Stimulated activated CD4-positive, alpha-beta T cell treated with anti-CD3 and anti-CD28 coated beads, Interleukin-2, amount 100 ng/mL, for 48 hours (primary cell): ENCODE data around the gene NUDT19.
"Not testable (repeated sequence)": the region's sequence is repeated elsewhere in the genome, so short reads cannot be mapped to it uniquely, and the experiment has no call there.

Experiments
- DNase-seq, 2 donors: peaks; one replicate each; pipeline ENCODE4 v3.0.0-alpha.2; 2020

The NUDT19 gene

GRCh38 chr19:32716203-32716602, 24.6 kb downstream of the NUDT19 start:
- DNase-seq = not testable (repeated sequence)

DNA sequence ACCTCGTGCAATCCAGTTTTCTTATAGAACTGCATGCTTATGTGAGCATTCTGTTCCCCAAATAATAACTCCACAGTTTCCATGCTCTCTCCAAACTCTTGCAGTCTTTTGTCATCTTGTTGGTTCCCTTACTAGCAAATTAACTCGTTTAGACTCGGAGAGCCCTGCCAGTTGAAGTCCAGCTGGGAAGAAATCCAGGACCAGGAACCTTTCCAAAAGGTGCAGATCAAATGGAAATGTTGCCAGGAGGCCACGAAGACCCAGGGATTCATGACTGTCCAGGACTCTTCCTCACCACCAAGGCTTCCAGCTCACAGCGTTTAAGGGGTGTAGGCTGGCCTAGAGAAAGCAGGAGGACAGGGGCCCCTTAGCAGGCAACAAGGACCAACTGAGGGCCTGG, 25.9 kb downstream of the NUDT19 start:
- DNase-seq = no peak

DNA sequence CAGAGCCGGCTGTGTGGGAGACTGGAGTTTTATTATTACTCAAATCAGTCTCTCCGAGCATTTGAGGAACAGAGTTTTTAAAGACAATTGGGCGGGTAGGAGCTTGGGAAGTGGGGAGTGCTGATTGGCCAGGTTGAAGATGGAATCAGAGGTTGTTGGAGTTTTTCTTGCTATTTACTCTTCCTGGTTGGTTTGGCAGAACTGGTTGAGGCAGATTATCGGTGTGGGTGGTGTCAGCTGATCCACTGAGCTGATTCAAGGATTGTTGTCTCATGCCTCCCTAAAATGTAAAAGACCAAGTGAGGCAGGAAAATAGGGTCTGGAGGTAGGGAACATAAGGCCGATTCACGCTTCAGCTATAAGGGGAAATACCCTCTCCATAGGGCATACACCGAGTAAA, 26.7 kb downstream of the NUDT19 start:
- DNase-seq = no peak

GRCh38 chr19:32719611-32720059, 28.0 kb downstream of the NUDT19 start, which contains the start of gene TDRD12:
Gene TDRD12, plus strand, starts transcription at chr19:32719767. Its CDS starts 306 bp downstream, at chr19:32720073.
- DNase-seq = no peak

DNA sequence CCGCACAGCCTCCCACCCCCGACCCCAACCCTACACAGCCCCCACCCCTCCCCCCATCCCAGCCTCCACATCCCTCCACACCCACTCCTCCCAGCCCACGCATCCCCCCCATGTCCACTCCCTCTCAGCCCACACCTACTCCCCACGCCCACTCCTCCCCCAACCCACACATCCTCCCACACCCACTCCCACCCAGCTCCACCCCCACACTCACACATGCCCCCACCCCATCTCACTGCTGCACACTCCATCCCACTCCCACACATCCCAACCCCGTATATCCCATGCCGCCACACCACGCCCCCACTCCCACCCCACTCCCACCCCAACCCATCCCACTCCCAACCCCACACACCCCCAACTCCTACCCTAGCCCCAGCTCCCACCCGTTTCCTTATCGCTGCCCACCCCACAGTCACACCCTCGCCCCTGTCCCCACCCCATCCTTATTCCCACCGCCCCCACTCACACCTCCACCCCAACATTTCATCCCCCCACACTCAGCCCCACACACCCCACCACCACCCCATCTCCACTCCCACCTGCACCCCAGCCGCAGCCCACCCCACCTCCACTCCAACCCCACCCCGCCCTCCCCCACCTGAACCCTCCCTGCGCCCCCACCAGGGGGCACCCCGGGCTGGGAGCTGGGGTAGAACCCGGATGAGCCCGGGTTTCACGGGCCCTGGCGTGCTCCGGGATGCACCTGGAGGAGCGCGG, 28.8 kb downstream of the NUDT19 start:
- DNase-seq = no peak

DNA sequence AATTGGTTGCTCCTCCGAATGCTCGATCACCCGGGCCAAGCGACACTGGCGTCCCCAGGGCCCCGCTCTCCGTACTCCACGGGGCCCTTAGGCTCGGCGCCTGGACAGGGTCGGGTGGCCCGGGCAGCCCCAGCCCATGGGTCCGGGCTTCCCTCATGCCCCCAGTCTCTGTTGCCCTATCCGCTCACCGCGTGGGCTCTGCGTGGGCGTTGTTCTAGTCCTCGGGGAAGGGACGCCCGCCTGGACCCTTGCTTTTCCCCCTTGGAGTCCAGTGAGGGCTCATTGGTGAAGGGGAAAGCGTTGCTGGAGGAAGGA, 29.3 kb downstream of the NUDT19 start:
- DNase-seq = no peak

DNA sequence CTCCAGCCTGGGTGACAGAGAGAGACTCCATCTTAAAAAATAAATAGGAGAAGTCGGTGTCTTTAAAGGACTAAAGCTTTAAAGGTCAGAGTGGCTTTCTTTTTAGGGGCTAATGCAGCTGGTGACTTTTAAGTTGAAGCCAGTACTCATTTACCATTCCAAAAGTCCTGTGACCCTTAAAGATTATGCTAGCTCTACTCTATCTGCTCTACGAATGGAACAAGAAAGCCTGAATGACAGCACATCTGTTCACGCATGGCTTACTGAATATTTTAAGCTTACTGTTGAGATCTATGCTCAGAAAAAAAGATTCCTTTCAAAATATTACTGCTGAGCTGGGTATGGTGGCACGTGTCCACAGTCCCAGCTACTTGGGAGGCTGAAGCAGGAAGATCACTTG, 44.3 kb downstream of the NUDT19 start:
- no peak for DNase-seq

DNA sequence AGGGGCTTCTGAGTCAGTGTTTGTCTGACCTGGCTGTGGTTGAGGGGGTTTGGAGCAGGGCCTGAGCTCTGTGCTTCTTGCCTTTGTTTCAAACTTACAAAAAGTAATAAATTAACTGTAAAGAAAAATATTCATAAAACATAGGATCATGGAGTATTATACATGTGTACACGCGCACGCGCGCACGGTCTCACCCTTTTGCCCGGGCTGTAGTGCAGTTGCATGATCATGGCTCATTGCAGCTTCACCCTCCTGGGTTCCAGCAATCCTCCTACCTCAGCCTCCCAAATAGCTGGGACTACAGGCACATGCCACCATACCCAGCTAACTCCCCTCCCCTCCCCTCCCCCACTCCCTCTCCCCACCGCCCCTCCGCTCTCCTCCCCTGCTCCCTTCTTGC, 51.4 kb downstream of the NUDT19 start:
- no peak for DNase-seq

DNA sequence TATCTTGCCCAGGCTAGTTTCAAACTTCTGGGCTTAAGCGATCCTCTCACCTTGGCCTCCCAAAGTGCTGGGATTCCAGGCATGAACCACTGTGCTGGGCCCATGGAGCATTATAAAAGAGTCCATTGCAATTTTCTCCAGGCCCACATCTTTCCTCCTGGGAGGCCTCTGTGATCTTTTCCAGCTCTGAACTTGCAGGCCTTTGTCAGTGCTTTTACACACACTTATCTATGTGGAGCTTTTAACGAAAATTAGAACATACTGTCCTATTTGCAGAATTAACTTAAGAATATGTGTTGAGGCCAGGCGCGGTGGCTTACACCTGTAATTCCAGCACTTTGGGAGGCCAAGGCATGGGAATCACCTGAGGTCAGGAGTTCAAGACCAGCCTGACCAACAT, 51.8 kb downstream of the NUDT19 start:
- DNase-seq = no peak

- no peak for DNase-seq
These were observed 53.1 kb downstream of the NUDT19 start for GRCh38 chr19:32744555-32745325.

GRCh38 chr19:32745594-32746251, 54.1 kb downstream of the NUDT19 start:
- DNase-seq = not testable (repeated sequence)

- not testable (repeated sequence) for DNase-seq
These were observed 55.1 kb downstream of the NUDT19 start for GRCh38 chr19:32746631-32747196.

DNA sequence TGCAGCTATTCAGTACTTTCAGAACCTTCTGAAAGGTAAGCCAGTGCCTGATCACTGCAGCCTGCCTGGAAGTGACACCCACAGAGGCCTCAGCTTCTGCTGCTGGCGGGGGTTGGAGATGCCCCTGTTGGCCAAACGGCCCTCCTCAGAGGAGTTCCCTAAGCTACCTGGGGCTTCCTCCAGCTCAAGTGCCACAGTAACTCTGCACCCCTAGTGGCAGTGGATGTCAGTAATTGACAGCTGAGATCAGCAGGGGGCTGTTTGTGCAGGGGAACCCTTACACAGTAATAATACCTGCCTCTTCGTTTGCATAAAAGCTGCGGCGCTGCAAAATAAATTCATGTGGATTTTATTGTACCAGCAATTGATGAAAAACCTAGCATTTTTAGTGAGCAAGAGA, 56.9 kb downstream of the NUDT19 start:
- DNase-seq = no peak

DNA sequence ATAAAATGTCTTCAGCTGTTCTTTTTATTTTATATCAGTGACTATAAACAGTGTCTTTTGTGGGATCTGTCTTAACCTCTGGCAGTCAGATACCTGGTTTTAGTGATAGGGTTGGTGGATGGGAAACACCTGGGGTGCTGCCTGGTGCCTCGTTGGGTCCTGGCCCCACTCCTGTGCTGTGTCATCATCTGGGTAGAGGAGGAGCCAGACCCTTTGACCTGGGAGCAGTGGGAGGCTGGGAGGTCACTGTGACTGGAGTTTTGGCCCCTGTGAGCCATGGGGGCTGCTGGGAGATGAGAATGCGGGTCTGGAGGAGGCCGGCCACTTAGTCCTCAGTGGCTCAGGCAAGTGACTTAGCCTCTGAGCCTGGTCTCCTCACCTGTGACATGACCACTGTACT, 57.3 kb downstream of the NUDT19 start:
- DNase-seq = no peak

GRCh38 chr19:32749361-32749760, 57.7 kb downstream of the NUDT19 start:
- no peak for DNase-seq

DNA sequence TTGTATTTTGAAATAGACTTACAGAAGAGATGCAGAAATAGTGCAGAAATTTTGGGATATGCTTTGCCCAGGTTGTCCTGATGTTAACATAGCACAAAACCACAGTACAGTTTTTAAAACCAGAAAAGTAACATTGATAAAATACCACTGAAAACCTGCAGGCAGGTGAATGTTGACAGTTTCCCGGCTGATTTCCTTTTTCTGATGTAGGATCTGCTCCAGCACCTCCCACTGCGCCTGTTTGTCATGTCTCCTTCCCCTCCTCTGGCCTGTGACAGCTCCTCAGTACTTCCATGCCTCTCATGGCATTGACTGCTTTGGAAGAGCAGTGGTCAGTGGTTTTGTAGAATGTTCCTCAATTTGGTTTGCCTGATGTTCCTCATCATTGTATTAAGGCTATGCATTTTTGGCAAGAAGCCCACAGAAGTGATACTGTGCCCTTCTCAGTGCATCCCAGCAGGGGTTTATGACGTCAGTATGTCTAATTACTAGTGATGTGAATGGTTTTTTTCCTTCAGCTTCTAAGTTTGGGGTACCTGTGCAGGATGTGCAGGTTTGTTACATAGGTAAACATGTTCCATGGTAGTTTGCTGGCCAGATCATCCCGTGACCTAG, 58.9 kb downstream of the NUDT19 start:
- no peak for DNase-seq

DNA sequence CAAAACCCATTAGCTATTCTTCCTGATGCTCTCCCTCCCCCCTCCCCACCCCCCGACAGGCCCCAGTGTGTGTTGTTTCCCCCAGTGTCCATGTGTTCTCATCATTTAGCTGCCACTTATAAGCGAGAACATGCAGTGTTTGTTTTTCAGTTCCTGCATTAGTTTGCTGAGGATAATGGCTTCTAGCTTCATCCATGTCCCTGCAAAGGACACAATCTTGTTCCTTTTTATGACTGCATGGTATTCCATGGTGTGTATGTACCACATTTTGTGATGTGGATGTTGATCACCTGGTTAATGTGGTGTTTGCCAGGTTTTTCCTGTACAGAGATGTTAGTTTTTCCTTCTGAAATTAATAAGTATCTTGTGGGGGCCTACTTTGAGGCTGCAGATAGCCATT, 59.4 kb downstream of the NUDT19 start:
- DNase-seq = no peak

GRCh38 chr19:32757189-32757588, 65.6 kb downstream of the NUDT19 start:
- no peak for DNase-seq
